Fibroblast of skin of back (primary cell): ENCODE results near the gene MYO16.
"Not testable (repeated sequence)": the region's sequence is repeated elsewhere in the genome, so short reads cannot be mapped to it uniquely, and the experiment has no call there.

ENCODE experiments used
- DNase-seq: peaks from one replicate; pipeline ENCODE4 v3.0.0-alpha.2; 2013

MYO16 gene

GRCh38 chr13:108902405-108903155, 273.2 kb downstream of the MYO16 start:
- no peak for DNase-seq

- no peak for DNase-seq
These were observed 274.2 kb downstream of the MYO16 start for GRCh38 chr13:108903613-108904012.

DNA sequence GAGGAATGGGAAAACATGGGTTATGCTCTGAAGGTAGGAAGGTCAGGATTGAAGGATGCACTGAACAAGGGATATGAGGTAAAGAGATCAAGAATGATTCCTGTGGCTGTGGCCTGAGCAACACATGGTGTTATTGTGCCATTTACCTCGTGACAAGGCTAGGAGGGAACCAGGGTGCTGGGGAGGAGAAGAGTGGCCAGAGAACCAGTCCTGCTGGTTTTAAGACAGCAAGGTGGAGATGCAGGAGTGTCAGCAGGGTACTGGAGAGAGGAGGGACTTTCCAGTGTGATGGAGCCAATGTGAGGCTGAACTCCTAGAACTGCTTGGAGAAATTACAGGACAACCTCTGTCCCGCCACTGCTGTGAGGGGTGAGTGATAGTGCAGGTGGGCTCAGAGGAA, 282.4 kb downstream of the MYO16 start:
- no peak for DNase-seq

- DNase-seq, result not testable (repeated sequence)
These were observed 284.3 kb downstream of the MYO16 start for GRCh38 chr13:108913731-108914130.

DNA sequence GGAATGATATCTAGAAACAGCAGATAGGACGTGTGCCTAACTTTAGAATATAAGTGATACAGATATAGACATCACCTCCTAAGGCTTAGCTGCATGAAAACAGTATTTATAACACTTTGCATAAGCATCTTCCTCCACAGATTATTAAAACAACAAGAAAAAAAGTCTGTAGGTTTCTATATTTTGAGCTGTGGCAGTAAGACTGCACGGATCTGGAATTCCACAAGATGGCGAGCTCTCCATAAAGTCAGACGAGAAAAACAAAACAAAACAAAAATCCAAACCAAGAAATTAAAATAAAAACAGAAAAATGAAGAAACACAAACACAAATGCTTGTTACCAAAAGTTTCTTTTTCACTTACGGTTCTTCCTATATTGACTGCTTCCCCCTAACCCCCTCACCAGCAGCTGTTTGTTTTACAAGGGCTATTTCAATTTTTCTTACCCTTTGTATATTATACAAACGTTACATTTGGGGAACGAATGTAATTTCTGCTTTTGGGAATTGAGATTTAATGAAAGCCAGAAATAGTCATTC, 285.8 kb downstream of the MYO16 start:
- peak; percentile 36 for DNase-seq

DNA sequence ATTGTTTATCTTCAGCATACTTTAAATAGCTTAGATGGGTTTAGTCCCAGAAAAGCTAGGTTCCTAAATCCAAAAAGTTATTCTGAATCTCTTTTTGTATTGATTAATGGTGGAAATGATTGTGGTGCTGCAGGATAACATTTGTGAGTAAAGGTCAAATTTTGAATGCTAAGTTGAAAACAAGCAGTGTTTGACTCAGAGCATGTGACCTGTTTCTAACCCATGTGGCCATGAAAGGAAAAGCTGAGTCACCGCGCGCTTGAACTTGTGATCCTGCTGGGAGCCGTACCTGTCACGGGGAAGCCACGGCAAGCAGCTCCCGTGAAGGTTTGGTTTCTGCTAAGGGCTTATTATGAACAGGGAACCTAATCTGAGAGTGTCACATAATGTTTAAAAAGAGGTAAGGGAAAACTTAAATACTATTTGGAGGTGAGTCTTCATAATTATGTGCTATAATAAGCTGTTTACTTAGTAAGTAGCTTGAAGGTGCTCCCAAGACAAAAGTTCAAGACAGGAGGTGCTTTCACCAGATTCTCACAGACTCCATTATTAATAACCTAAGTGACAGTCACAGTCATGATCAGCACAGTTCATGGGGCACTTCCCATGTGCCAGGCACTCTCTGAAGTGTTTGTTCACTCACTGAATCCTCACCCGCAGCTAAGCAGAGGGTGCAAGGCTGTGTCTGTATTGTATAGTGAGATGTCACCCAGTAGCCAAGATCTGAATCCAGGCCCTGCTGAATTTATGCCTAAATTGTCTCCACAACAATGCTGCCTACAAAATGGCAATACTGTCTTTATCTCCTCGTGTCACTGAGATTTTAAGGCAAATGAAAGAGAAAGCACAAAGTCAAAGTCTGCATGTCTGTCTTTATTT, 286.5 kb downstream of the MYO16 start:
- peak; percentile 61 for DNase-seq

- DNase-seq, result peak; percentile 69
These were observed 288.2 kb downstream of the MYO16 start for GRCh38 chr13:108917581-108917980.

- peak; percentile 11 for DNase-seq
These were observed 289.9 kb downstream of the MYO16 start for GRCh38 chr13:108919036-108919907.

GRCh38 chr13:108920137-108920536, 290.7 kb downstream of the MYO16 start:
- DNase-seq, result no peak

GRCh38 chr13:108921238-108921637, 291.8 kb downstream of the MYO16 start:
- DNase-seq, result no peak

DNA sequence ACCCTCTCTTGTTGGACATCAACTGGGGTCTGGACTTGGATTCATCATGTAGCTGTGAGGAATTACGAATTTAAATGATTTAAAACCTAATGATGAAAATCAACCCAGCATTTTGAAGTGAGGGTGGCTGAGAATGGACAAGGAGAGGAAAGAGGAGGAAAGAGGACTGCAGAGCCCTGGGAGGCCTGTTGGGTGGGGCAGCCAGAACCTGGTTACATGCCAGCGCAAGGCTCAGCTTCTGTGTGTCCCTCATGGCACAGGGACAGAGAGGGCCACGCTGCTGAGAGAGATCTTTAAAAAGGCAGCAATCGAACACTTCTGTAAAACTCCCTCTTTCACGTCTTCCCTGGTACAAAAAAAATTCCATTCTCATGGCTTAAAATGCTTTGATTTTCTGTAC, 292.7 kb downstream of the MYO16 start:
- no peak for DNase-seq

DNA sequence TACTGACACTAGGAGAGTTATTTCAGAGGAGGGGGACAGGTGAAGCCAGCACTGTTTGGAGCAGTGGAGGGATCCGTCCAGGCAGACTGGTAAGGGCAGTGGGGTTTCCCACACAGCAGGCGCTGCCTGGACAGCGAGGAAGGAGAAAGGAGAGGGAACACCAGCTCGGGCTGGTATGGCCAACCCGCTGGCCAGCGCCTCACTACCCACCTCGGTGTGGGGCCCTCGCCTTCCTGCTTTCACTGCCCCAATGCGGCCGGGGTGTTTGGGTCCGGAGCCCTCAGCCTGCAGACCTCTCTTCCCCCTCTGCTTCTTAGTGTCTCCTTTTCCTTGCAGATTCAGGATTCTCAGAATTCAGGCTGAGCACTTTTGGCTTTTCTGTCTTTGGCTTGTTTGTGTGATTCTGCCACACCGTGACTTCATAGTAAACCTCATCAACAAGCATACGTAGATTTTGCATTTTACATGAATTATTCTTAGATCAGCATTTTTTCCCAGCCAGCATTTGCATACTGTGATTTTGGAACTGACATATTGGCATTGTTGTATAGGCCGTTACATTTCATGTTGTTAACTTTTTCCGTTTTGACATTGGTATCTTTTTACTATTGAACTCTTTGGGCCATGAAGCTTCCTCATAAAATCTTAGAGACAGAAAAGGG, 294.1 kb downstream of the MYO16 start:
- no peak for DNase-seq

DNA sequence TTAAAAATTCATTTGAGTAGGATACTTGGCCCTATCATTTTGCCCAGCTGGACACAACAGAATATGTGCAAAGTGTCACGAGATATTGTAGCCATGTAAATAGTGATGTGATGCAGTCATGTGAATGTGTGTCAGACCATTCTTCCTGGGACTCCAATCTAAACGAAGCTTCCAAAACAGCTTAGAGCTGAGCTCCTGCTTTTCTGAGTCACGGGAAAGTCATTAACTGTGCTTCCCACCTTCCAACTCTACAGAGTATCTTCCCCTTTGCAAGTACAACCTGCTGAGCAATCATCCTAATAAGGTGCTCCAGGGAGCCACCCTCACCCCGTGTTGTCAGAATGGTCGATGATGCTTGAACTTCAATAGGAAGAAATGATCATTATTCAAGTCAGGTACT, 294.7 kb downstream of the MYO16 start:
- peak; percentile 29 for DNase-seq

- no peak for DNase-seq
These were observed 295.1 kb downstream of the MYO16 start for GRCh38 chr13:108924541-108924940.

GRCh38 chr13:108925070-108925469, 295.7 kb downstream of the MYO16 start:
- DNase-seq, result no peak

- DNase-seq, result no peak
These were observed 297.5 kb downstream of the MYO16 start for GRCh38 chr13:108926862-108927261.

DNA sequence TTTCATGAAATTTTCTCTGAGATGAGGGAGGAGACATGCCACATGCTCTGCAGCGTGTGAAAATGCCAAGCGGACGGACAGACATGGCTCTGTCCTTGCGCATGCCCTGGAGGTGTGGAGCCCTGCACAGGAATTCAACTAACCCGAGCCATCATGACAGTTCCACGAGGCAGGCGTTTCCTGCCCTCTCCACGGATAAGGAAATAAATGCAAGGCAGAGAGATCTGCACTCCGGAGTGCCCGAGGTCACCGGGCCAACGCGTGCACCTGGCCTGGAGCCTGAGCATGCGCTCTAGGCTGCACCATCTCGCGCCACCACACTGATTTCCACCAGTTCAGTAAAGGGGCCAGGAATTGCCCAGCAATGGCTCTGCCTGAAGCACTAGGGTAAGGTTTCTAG, 298.2 kb downstream of the MYO16 start:
- DNase-seq, result no peak

- DNase-seq, result no peak
These were observed 300.3 kb downstream of the MYO16 start for GRCh38 chr13:108929532-108930206.

DNA sequence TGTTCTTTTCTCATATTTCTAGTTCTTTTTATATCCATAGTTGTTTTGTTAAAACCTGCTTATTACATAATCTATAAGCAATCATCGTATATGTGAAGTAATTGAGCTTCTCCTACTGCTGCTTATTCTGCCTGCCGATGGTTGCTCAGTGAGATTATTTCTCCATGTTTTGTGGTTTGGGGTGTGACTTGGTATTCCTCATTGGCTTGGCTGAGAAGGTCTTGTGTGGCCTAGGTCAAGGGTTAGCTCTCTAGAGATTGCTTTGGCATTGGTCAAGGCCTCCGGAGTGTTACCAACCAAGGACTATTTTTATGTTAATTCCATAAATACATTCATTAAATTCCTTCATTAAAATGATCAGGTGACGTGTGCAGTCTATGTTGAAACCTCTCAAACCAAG, 302.8 kb downstream of the MYO16 start:
- DNase-seq, result no peak

DNA sequence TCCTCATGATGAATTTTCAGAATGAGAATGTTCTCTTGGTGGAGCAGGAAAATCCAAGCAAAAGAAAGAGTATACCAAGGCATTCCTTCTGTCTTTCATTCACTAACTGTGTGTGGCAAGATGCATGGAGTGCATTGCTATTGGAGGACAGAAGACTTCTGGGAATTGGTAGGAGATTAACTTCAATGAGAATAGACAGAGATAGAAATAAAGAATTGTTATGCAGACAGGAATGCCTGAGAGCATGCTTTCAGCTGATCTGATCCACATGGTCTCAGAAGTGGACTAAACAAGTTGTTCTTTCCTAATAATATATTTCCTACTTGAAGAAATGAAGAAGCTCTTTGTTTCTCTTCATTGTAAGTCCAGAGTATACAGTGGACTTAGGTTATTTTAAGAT, 303.6 kb downstream of the MYO16 start:
- DNase-seq, result no peak

- DNase-seq, result no peak
These were observed 308.7 kb downstream of the MYO16 start for GRCh38 chr13:108938155-108938554.
